HUDEP-2 (cell line): ENCODE measurements around the gene TMEM184B.
A peak's percentile ranks its signal among the peaks of the same experiment; 100 is the strongest.

Source experiments
- DNase-seq, 76 experiments: peaks; one replicate each; lab custom pipeline; 2025; ENCODE audit not compliant: unreplicated experiment in 76 of 76; lab: John Stamatoyannopoulos, UW

Gene TMEM184B

DNA sequence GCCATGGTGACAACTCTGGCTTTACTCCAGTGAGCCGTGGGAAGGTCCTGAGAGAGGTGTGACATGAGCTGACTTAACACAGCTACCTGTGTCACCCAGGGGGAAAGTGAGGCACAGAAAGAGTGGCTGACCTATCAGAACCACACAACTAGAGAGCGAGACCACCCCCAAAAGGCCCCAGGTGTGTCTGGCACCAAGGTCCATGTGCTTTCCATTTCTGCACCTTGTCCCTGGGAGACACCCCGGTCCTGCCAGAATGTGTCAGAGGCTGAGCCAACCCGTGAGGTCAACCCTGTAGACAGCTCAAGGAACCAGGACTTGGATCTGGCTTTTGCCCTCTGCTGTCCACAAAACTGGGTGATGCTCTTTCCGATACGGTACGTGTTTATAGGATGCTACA is 61.3 kb downstream of the TMEM184B start:
- DNase-seq, result no peak

DNA sequence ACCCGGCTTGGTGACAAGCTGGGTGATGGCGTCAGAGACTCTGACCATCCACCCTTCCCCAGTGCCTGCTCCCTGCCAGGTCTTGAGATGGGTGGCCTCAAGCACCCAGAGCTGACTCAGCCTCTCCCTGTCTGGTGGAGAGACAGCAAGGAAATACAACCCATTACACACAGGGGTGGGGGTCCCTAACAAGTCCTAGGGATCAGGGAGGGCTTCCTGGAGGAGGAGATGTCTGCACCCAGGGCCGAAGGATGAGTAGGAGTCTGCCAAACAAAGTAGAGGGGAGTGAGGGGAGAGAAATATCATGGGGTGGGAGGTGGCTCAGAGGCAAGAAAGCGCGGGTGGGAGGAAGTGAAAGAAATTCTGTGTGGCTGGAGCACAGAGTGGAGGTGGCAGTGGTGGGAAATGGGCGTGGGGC is 64.2 kb downstream of the TMEM184B start:
- DNase-seq, result no peak

DNA sequence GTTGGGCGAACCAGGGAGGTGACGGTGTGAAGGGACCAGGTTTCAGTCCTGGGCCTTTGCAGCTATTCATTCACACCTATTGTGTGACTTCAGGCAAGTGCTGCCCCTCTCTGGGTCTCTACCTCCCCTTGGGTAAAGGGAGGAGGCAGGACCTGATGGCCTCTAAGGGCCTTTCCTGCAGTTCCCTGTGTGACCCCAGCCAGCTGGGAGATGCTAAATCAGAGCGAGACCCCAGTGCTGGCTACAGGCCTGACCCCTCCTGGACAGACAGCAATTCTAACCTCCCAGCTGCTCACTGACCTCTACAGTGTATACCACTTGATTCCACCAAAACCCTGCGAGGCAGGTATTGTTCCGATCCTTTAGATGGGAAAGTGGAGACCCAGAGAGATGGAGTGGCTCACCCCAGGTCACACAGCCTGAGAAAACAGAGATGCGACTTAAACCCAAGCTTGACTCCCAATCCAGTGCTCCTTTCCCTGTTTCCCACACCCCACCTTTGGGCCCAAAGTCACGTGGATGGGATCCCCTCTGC is 64.8 kb downstream of the TMEM184B start:
- DNase-seq, result no peak

DNA sequence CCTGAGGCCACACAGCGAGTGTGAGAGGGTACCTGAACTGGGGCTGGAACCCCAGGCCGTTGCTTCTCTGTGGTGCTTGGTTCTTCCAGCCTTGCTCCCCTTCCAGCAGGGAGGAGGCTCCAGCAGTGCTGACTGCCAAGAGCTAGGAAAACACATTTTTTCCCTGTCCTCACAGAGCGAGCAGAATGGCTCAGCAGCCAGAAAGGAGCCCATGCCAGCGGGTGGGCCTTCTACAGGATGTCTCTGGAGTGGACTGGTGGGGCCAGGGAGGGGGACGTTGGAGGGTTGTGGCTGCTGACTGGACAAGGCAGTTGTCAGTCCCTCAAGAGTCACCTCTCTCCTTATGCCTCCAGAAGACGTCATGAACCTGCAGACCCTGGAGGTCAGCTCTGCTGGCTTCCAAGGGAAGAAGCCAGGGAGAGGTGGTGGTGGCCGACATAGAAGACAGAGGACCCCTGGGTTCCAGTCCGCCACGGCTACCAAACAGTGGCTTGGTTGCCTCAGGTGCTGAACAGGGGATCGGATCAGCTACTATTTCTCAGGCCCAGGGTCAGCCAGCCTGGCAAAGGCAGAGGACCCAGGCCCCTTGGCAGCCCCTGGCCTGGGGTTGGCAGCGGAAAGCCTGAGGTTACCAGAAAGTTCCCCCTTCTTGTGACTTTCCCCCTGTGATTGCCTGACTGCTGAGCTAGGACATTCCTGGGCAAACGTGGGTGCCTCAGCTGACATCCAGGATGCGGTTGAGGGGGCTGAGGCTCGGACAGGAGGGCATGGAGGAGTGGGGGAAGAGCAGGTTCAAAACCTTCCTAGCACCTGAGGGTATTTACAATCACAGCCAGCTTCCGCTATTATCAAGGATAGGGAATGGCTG is 67.3 kb downstream of the TMEM184B start:
- no peak for DNase-seq

DNA sequence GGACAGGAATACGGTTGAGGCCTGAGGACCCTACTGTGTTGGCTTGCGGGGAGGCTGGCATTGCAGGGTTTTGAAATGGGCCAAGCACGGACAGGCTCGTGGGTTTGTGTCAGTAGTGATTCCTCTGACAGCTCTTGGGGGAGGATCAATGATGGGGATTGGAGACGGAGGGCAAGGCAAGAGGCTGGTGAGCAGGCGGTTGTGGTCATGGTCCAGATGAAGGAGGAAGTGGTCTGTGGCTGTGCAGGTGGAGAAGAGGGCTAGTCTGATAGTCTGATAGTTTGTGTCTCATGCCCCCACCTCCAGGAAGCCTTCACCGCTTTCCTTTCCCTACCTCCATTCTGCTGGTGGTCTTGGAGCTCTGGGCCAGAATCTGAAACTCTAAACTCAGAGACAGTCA is 68.0 kb downstream of the TMEM184B start:
- no peak for DNase-seq

DNA sequence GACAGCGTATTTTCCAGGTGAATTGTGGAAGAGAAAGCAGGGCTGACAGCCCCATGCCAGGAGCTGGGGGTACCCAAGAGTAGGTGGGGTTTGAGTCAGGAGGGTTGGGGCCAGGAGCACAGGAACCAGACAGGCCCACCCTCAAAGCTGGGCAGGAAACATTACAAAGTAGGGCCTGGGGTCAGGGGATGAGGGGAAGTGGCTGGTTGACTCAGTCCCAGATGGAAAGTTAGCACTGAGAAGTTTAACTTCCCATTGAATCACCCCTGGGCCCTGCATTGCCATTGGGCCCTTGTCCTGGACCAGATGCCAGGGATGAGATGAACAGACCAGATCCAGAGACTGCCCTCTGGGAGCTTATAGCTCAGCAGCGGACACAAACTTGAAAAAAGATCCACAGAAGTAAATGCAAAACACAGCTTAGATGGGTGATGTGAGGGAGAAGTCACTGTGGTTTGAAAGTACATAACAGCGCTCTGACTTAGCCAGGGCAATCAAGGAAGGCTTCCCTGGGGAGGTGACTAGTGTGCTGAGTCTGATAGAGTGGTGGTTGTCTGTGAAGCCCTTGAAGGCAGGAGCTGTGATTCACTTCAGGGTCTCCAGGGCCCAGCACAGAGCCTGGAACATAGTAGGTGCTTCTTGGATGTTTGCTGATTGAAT is 68.8 kb downstream of the TMEM184B start:
- DNase-seq, result no peak

DNA sequence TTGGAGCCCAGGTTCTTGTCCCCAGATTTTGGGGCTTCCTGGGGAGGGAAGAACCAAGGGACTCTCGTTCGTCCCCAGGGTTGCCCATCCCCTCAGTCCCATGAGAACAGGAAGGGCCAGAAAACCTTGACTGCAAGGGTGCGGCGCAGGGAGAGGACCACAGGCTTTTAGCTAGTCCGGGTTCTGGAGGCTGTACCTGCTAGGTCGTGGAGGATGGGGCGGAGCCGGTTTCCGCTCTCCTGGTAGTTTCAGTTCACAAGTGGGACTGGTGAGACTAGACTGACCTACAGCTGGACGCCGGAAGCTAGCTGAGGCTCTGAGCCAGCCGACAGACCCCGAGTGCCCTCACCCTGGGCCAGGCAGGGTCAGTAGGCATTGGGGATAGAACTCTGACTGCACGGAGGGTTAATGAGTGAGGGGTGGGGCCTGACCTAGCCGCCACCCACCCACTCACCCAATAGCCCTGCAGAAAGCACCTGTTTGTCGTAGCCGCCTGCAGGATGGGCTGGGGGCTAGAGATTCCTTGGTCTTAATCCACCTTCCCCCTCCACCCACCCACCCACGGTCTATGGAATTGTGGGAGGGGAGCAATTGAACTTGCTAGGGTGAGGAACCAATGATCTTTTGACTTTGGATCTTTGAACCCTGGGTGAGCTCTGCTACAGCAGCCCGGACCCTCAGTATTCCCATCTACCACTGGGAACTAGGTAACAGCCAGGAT is 69.6 kb downstream of the TMEM184B start:
- DNase-seq, result peak in 2 of 76 experiments; percentile 28 to 33

DNA sequence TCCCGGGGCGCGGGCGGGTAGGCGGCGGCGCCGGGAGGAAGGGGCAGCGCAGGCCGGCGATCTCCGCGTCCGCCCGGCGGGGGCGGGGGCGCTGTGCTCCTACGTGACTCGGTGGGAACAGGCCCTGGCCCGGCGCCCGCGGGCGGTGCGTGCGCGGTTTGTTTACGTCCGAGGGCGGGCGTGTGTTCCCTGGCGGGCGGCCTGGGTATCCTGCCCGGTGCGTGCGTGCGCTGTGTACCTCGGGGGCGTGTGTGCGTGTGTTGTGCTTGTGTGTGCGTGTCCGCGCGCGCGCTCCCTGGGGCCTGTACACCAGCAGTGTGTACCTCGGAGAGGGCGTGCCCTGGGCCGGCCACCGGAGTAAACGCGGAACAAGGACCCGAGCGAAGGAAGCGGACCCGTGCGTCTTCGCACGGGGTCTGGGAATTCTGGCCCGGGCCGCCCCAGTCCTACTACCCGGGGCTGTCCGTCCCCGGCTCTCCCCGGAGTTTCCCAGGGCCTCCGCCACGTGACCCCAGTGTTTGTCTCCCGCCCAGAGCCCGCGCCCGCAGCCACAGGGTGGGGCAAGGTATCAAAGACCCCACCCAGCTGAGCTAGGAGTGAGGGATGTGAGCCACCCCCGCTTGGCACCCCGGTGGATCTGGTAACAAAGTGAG is 70.2 kb downstream of the TMEM184B start:
- peak in 60 of 76 experiments; percentile 7 to 72 (median 45) for DNase-seq

DNA sequence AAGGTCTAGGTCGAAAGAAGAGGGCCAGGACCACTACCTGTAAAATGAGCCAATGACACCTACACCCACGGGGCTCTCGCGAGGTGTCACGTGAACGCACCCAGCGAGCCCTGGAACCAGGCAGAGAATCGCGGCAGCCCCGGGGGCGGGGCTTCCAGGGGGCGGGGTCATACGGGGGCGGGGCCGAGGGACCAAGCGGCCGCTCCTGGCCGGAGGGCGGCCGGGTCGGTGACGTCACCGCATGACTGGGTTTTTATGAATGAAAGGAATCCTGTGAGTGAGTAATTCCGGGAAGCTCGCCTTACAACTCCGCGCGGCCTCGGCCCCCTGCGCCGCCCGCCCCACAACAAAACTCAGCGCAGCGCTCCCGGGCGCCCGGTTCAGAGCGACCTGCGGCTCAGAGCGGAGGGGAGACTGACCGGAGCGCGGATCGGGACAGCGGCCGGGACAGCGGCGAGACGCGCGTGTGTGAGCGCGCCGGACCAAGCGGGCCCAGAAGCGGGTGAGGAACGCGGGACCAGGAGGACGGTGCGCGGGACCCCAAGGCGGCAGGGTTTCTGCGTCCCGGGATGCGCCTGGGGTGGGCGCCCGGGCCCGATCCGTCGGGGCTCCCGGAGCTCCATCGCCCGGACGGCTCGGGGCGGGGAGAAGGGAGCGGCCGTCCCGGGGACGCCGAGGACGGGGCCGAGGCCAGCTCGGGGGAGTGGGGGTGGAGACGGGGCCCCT is 70.9 kb downstream of the TMEM184B start, which contains the start of gene MAFF:
Gene MAFF (plus strand): TSS at position 284 of the 726 bp plus-strand sequence. CDS start 11,860 bp downstream, outside the sequence.
- peak in 74 of 76 experiments; percentile 27 to 96 (median 89) for DNase-seq

DNA sequence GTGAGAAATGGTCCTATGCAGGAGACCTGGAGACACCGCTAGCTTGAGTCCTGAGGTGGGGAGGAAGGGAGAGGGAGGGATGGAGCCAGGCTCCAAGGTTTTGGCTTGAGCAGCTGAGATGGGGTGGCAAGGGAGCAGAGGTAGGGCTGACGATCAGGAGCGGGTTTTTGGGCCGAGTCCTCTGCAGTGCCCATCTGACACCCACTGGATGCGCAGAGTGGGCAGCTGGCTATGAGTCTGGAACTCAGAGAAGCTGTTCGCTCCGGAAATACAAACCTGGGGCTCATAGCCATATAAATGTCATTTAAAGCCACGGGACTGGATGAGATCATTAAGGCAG is 71.5 kb downstream of the TMEM184B start:
- no peak for DNase-seq

DNA sequence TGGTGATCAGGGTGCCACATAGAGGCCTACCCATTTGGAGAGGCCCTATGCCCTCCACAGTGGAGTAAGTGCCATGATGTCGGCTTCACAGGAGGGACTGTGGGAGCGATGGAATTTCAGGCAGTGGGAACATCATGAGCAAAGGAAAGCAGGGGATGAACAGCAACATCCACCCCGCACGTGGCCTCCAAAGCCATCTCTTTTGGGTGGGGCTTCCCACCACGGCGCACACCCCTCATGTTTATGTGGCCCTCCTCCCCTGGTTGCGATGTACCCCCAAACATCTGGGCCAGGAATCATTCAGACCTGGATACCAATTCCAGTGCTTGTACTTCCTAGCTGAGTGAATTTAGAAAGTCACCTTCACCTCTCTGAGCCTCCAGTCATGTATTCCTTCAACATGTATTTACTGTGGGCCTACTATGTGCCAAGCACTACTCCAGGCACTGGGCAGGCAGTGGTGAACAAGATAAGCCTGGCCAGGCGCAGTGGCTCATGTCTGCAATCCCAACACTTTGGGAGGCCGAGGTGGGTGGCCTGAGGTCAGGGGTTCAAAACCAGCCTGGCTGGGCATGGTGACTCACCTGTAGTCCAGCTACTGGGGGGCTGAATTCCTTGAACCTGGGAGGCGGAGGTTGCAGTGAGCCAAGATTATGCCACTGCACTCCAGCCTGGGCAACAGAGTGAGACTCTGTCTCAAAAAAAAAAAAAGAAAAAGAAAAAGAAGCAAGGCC is 72.8 kb downstream of the TMEM184B start:
- DNase-seq, result no peak

DNA sequence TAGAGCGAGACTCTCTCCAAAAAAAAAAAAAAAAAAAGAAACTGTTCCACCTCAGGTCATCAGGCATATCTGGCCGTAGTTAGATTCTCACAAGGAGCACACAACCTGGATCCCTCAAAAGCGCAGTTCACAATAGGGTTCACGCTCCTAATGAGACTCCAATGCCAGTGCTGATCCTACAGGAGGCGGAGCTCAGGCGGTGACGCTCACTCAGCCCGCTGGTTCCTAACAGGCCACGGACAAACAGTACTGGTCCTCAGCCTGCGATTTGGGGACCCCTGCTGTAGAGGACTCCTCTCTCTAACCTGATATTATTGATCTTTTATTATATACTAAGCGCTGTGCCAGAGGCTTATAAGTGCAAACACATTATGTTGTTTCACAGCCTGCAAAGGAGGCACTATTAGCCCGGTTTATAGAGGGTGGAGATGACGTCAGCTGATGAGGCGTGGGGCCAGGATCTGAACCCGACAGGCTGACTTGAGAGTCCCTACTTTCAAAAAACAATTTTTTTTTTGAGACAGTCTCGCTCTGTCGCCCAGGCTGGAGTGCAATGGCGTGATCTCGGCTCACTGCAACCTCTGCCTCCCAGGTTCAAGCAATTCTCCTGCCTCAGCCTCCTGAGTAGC is 75.9 kb downstream of the TMEM184B start:
- no peak for DNase-seq

DNA sequence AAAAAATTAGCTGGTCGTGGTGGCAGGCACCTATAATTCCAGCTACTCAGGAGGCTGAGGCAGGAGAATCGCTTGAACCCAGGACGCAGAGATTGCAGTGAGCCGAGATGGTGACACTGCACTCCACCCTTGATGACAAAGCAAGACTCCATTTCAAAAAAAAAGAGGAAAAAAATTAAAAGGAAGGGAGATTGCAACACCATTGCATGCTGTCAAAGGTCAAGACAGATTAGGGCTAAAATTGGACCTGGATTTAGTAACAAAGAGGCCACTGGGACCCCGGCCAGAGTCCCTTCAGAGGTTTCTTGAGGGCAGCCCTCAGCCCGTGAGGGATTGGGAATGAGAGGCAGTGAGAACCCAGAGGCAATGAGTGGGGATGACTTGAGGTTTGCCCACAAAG is 79.2 kb downstream of the TMEM184B start:
- no peak for DNase-seq

DNA sequence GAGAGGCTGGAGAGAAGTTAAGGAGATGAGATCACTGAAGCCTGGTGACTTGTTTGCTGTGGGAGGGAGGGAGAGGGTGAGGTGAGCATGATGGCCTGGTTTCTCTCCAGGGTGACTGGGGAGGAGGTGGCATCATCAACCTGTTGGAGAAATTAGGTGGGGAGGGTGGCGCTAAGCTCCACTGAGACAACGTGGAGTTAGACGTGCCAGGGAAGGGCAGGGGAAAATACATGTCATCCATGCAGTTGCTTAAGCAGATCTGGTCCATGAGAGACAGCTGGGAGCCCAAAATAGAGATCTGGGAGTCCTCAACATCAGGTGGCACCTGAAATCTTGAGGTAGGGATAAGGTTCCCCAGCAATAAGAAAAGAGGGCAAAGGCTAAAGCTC is 80.3 kb downstream of the TMEM184B start:
- no peak for DNase-seq

DNA sequence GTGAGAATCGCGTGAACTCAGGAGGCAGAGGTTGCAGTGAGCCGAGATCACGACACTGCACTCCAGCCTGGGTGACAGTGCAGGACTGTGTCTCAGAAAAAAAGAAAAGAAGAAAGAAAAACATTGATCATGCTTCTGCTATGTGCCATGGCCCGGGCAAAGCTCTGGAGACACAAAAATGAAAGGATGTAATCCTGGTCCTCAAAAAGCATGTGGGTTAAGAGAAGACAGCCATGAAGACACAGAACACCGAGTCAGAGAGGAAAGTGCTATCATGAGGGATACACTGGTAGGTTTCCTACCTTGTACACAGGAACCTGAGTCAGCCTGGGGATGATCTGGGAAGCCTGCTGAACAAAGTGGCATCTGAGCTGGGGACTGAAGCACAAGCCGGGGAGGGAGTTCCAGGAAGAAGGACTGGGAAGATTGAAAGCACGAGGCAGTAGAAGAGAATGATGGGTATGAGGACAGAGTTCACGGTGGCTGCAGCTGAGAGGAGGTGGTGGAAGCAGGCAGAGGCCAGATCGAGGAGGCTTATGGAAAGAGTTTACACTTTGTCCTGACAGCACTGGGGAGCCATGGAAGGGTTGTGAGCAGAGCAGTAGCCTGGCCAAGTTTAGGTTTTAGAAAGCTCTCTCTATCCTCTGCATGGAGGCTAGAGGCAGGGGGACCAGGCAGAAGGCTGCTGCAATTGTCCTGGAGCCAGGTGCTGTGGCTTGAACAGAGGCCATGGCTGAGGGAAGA is 80.9 kb downstream of the TMEM184B start:
- no peak for DNase-seq

DNA sequence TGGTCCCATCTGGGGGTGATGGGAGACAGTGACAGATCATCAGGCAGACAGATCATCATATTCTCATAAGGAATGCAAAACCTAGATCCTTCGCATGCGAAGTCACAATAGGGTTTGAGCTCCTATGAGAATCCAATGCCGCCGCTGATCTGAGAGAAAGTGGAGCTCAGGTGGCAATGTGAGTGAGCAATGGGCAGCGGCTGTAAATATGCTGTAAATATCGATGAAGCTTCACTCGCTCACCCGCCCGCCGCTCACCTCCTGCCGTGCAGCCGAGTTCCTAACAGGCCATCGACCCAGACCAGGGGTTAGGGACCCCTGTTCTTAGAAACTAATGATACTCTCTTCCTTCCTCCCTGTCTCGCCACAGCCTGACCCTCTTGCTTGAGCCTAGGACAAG is 81.8 kb downstream of the TMEM184B start:
- DNase-seq, result no peak

DNA sequence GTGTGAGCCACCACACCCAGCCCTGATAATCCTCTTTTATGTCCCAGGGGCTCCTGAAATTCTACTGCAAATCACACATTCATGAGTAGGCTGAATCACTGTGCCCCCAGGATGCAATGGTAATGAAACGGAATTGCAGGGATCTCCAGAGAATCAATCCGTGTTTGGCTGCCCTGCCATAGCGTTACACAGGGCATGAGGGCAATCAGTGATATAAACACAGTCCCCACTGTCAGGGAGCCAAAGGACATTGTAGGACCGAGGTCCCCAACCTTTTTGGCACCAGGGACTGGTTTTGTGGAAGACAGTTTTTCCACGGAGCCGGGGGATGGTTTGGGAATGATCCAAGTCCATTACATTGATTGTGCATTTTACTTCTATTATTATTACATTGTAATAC is 82.2 kb downstream of the TMEM184B start:
- no peak for DNase-seq

DNA sequence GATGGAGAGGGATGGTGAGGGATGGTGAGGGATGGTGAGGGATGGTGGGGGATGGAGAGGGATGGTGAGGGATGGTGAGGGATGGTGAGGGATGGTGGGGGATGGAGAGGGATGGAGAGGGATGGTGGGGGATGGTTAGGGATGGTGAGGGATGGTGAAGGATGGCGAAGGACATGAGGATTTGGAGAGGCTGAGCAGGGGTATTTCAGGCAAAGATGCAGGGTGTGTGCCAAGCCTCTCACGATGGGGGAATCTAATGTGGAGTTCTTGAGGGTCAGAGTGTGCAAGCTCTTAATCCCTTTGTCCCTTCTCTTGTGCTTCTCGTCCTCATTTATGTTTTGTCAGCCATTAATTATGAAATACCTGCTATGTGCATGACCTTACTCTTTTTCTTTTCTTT is 83.7 kb downstream of the TMEM184B start:
- no peak for DNase-seq
